ENCODE measurements around the gene ZHX3.

The ZHX3 gene, protein sequence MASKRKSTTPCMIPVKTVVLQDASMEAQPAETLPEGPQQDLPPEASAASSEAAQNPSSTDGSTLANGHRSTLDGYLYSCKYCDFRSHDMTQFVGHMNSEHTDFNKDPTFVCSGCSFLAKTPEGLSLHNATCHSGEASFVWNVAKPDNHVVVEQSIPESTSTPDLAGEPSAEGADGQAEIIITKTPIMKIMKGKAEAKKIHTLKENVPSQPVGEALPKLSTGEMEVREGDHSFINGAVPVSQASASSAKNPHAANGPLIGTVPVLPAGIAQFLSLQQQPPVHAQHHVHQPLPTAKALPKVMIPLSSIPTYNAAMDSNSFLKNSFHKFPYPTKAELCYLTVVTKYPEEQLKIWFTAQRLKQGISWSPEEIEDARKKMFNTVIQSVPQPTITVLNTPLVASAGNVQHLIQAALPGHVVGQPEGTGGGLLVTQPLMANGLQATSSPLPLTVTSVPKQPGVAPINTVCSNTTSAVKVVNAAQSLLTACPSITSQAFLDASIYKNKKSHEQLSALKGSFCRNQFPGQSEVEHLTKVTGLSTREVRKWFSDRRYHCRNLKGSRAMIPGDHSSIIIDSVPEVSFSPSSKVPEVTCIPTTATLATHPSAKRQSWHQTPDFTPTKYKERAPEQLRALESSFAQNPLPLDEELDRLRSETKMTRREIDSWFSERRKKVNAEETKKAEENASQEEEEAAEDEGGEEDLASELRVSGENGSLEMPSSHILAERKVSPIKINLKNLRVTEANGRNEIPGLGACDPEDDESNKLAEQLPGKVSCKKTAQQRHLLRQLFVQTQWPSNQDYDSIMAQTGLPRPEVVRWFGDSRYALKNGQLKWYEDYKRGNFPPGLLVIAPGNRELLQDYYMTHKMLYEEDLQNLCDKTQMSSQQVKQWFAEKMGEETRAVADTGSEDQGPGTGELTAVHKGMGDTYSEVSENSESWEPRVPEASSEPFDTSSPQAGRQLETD

DNA sequence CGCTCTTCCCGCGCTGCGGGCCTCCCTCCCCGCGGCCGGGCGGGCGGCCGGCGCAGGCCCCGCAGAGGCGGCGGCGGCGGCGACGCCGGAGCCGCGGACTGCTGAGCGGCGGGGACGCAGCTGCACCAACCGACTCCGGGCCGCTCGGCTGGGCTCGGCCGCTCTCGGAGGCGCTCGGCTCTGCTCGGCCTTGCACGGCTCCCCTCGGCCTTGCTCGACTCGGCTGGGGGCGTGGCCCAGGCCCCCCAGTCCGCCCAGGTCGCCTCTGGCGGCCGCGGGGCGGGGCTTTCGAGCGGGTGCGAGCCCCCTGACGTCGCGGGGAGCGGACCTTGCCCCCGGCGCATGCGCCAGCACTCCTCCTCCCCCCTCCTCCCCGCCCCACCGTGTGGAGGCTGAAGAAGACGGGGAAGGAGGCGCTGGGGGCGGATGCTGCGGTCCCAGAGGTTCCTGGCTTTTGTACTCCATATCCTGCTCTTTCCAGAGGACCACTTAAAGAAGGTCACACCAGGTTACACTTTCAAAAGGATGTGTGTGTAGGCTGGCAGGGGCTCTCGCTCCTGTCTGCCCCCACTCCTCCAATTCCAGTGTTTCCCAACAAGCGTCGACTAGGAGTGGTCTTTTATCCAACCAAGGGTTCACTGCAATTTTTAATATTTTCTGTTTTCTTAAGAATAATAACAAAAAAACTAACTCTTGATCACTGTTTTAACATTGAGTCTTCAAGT is at the start of gene ZHX3:
Gene ZHX3, minus strand, starts transcription at position 186 of the 725 bp plus-strand sequence. CDS start 112,815 bp downstream, outside the sequence.
- H3K27ac ChIP-seq: no peak within 1 kb of the TSS
- H3K9me3 ChIP-seq: no peaks in the 10 kb centered on the region
- peaks cover 62% of the 10 kb centered on the region for H3K27me3 ChIP-seq
- TF ChIP-seq, protein P1, sequence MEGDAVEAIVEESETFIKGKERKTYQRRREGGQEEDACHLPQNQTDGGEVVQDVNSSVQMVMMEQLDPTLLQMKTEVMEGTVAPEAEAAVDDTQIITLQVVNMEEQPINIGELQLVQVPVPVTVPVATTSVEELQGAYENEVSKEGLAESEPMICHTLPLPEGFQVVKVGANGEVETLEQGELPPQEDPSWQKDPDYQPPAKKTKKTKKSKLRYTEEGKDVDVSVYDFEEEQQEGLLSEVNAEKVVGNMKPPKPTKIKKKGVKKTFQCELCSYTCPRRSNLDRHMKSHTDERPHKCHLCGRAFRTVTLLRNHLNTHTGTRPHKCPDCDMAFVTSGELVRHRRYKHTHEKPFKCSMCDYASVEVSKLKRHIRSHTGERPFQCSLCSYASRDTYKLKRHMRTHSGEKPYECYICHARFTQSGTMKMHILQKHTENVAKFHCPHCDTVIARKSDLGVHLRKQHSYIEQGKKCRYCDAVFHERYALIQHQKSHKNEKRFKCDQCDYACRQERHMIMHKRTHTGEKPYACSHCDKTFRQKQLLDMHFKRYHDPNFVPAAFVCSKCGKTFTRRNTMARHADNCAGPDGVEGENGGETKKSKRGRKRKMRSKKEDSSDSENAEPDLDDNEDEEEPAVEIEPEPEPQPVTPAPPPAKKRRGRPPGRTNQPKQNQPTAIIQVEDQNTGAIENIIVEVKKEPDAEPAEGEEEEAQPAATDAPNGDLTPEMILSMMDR (IDR thresholded peaks at IDR 0.05): no peak
- peaks cover 6 to 9% of the 10 kb centered on the region in 2 experiments for H3K4me1 ChIP-seq (ENCODE audit: control insufficient read depth in 1 of 2, insufficient read depth in 1 of 2, low read depth in 1 of 2, low read length in 1 of 2)
- H3K4me3 ChIP-seq (ENCODE audit: low read depth in 1 of 2, low read length in 1 of 2): peak within 1 kb of the TSS; percentile 57 to 66
- no peaks in the 10 kb centered on the region for H3K36me3 ChIP-seq

DNA sequence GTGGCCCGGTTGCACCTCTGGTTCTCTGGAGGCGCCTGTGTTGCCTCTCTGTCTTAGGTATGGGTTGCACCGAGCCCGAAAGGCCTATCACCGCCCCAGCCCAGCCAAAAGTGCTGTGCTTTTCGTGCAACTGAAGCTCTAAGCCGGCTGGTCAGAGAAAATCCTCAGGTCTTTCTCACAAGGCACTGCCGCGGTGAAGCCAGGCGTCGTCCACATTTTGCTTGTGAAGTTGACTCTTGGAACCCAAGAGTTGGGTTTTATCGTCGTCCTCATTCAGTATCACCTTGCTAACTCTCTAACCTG is 49.8 kb upstream of the ZHX3 start:
- Histone ChIP-seq H3K4me3 (ENCODE audit: low read depth in 1 of 2, low read length in 1 of 2) (no peak overlapping the region), H3K9me3 (no peaks in the 10 kb centered on the region), H3K4me1 (ENCODE audit: control insufficient read depth in 1 of 2, insufficient read depth in 1 of 2, low read depth in 1 of 2, low read length in 1 of 2) (no peaks in the 10 kb centered on the region), H3K27ac (no peak overlapping the region), H3K27me3 (peaks cover 85% of the 10 kb centered on the region), H3K36me3 (no peaks in the 10 kb centered on the region)
- TF ChIP-seq, protein P1 (IDR thresholded peaks at IDR 0.05): no peak

DNA sequence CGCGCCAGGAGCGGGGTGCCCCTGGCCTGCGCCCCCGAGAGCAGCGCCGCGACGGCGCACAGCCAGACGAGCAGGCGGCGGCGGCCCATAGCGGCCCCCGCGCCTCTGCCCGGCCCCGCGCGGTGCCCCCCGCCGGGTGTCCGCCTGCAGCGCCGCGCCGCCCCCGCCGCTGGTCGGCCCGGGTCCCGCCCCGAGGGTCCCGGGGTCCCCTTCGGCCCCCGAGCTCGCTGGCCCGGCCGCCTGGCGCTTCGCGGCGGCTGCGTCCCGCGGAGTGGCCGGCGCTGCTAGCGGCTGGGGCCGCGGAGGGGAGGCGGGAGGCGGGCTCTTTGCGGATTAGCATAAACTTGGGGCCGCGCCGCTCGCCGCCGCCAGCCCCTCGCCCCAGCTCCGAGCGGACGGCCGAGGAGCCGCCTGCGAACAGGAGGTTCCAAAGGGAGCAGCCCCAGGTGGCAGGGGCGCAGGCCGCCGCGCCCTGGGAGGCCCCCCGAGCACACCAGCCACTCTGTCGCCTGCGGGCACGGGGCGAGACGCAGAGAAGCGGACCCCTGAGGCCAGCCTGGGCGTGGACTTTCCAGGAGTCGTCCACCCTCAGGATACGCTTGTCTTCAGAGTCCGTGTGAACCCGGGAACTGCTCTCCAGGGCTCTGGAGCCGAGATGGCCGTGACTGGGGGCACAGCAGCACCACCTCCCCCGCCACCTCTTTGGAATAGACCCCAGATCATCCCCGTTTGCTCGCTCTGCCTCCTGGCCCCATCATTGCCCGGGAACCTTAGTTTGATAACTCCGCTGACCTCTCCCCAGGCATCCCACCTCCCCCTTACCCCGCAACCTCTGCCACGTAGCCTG is 49.2 kb upstream of the ZHX3 start, which contains the start of gene EMILIN3:
Gene EMILIN3, minus strand, starts transcription at position 273 of the 847 bp plus-strand sequence. Its CDS starts 184 bp downstream, at position 89.
- TF ChIP-seq, protein P1 (IDR thresholded peaks at IDR 0.05): no peak
- H3K27me3 ChIP-seq: peaks cover 82% of the 10 kb centered on the region
- H3K27ac ChIP-seq: no peak within 1 kb of the TSS
- H3K4me1 ChIP-seq (ENCODE audit: control insufficient read depth in 1 of 2, insufficient read depth in 1 of 2, low read depth in 1 of 2, low read length in 1 of 2): no peaks in the 10 kb centered on the region
- no peaks in the 10 kb centered on the region for H3K9me3 ChIP-seq
- H3K36me3 ChIP-seq: no peaks in the 10 kb centered on the region
- H3K4me3 ChIP-seq (ENCODE audit: low read depth in 1 of 2, low read length in 1 of 2): no peak within 1 kb of the TSS

DNA sequence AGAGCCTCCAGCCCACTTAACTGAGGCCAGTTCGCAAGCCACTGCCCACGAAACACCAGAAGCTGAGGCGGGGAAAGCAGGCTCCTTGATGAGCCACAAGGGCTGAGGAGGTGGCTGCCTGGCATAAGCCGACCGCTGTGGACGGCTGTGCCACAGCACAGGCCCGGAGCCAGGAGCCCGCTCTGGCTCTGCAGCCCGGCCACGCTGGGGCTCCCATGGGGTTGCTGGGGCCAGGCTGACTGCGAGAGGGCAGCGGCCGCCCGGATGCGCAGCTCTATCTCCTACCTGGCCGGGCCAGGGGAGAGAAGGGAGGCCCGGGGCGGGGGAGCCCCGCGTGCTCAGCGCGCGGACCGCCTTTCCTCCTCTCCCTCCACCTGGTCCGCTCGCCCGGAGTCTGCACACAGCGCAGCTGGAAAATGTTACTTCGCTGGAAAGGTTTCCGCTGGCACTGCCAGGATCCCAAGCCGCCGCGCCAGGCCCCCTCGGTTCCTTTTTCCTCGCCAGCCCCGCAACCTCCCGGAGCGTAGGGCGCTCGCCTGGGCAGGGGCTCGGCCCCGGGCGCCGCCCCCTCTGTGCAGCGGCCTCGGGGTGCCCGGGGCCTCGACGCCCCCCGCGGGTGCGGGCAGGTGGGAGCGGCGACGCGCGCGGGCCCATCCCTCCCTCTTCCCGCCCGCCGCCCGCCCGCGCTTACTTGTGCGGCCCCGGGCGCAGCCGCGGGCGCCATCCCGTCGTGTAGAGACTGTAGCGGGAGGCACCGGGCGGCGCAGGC is 48.4 kb upstream of the ZHX3 start:
- Histone ChIP-seq H3K4me1 (ENCODE audit: control insufficient read depth in 1 of 2, insufficient read depth in 1 of 2, low read depth in 1 of 2, low read length in 1 of 2) (no peaks in the 10 kb centered on the region), H3K4me3 (ENCODE audit: low read depth in 1 of 2, low read length in 1 of 2) (no peak overlapping the region), H3K27ac (no peak overlapping the region), H3K36me3 (no peaks in the 10 kb centered on the region), H3K9me3 (no peaks in the 10 kb centered on the region), H3K27me3 (peaks cover 85% of the 10 kb centered on the region)
- TF ChIP-seq, protein P1 (IDR thresholded peaks at IDR 0.05): no peak

Measured in neutrophil (primary cell).